HUES48 (cell line): Measurements from ENCODE around the gene CARD10.

Experiments used
- H3K27ac ChIP-seq: one replicate; pipeline ENCODE4 v1.7.0; 2013; ENCODE audit warnings: low read depth, low read length, inconsistent platforms
- H3K27me3 ChIP-seq: 2 replicates; pipeline ENCODE4 v1.6.1; 2013; ENCODE audit warnings: mild to moderate bottlenecking, low read length; ENCODE audit not compliant: control insufficient read depth, insufficient read depth
- H3K36me3 ChIP-seq: 2 replicates; pipeline ENCODE4 v1.6.1; 2013; ENCODE audit warnings: low read length; ENCODE audit not compliant: control insufficient read depth, insufficient read depth
- H3K4me1 ChIP-seq: 2 replicates; pipeline ENCODE4 v1.6.1; 2013; ENCODE audit warnings: mild to moderate bottlenecking, low read length; ENCODE audit not compliant: control insufficient read depth, insufficient read depth
- H3K4me3 ChIP-seq: 2 replicates; pipeline ENCODE4 v1.5.1; 2013; ENCODE audit warnings: mild to moderate bottlenecking, low read depth, low read length
- H3K9ac ChIP-seq: 2 replicates; pipeline ENCODE4 v1.6.1; 2013; ENCODE audit warnings: mild to moderate bottlenecking, low read depth, low read length, moderate library complexity
- H3K9me3 ChIP-seq: 2 replicates; pipeline ENCODE4 v1.6.1; 2013; ENCODE audit warnings: low read length; ENCODE audit not compliant: control insufficient read depth, insufficient read depth

Gene CARD10

DNA sequence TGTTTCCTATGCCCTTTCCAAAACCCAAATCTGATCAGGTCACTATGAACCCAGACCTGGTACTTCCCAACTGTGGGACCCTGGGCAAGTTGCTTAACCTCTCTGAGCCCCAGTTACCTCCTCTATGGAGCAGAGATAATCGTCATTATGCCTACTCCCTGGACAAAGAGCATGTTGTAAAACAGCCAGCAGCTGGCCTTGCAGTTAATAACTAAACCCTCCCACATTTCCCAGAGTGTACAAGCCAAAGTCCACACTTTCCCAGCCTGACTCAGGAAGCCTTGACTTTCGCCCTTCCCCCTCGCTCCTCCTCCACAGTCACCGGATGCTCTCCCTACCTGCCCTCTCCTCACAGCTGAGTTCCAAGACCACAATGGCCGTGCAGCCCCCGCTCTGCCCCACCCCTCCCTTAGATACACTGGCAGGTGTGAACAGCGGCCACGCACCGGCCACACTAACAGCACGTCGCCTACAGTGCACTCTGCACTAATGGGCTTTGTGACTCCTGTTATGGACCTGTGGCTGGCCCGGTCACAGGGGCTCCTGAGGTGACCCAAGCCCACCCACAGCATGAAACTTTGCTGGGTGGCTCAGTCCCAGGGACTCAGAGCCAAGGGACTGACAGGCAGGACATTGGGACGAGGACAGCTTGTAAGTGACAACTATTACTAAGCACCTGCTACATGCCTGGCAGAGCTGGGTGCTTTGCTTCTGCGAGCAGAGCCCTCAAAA, 17.4 kb downstream of the CARD10 start:
- Histone ChIP-seq H3K36me3 (no peaks in the 10 kb centered on the region), H3K9ac (no peak overlapping the region), H3K9me3 (no peaks in the 10 kb centered on the region), H3K4me1 (peaks cover 12% of the 10 kb centered on the region), H3K27me3 (no peaks in the 10 kb centered on the region), H3K4me3 (no peak overlapping the region), H3K27ac (peak overlapping the region; percentile 64)

DNA sequence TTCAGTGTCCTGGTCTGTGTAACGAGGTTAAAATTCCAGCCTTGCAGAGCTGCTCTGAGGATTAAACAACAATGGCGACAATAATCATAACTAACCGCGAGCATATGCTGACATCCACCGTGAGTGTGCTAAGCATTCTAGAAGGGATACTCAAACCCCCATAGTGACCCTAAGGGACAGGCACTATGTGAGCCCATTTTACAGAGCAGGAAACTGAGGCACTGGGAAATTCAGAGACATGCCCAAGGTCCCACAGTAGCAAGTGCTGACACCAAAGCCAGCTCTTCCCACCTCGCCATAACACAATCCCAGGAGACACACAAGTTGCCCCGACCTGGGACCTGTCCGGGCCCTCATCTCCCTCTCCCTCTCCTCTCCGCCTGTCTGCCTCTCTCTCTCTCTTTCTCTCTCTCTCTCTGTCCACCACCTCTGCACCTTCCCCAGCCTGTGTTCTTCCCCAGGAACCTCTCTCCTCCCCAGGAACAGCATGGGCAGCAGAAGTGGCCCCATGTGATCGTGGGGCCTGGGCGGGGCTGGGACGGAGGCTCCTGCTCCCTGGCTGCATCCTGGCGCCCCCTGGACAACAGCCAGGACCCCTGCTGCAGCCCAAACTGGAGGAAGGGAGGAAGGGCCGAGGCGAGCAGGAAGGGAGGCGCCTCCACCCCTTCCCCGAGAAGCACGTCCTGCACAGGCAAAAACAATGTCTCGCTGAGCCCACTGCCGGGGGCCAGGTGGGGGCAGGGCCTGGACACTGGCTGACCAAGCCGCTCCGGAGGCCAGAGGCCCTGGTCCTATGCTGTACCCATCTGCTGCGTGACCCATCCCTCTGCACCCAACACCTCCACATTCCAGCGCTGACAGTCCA, 18.2 kb downstream of the CARD10 start:
- peaks cover 12% of the 10 kb centered on the region for H3K4me1 ChIP-seq
- H3K27me3 ChIP-seq, result no peaks in the 10 kb centered on the region
- no peaks in the 10 kb centered on the region for H3K9me3 ChIP-seq
- no peak overlapping the region for H3K4me3 ChIP-seq
- peak overlapping the region; percentile 42 for H3K27ac ChIP-seq
- no peaks in the 10 kb centered on the region for H3K36me3 ChIP-seq
- no peak overlapping the region for H3K9ac ChIP-seq

DNA sequence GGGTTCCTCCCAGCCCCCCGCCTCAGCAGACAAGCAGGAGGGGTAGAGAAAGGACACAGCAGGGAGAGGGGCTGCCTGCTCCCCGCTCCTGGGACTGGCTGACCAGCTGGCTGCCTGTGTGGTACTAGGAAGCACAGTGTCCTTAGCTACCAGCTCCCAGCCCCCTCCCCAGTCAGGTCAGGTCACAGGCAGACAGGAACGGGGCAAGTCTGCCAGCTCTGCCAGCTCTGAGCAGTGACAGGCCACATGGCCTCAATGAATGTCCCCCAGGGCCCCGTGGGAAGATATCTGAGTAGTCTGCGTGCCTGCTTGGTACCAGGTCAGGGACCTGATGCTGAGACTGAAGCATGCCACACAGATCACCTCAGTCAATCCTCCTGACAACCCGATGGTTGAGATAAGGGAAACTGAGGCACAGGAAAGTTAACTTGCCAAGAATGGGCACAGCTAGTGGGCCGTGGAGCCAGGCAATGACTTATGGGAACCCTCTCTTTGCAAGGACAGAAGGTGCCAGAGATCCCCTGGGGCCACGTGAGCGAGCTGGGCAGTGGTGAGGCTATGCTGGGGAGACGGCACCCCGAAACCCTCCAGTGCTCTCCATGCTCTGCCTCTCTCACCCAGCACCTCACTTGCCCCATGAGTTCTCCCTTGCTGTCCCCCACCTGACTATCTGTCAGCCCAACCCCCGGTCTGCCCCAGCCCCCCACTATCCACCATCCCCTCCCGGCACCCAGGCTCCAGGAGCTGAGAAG, 19.2 kb downstream of the CARD10 start:
- no peak overlapping the region for H3K9ac ChIP-seq
- no peak overlapping the region for H3K27ac ChIP-seq

DNA sequence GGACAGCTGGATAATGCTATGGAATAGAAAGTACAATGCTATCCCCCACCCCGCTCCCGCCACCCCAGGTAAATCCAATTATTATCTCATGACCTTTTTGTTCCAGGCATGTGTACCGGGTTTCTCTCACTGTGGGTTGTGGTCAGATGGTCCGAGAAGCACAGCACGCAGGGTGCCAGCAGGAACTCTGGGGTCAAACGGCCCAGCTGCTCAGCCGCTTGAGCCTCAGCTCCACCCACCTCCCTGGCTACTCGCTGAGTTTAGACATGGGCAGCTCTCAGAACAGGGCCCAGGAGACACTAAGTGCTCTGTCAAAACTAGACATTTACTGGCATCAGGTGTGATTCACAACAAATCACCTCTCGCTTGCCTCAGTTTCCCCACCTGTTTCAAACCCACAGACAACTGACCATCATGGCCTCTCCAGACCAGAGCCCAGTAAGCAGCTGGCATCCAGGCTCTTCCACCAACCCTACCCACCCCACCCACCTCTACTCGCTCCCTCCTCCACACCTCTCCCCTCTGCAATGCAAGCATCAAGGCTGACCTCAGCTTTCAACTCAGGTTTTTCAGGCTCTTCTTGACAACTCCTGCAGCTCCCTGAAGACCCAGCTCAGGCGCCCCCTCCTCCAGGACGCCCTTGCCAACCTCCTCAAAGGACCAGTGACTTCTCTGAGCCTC, 20.0 kb downstream of the CARD10 start:
- Histone ChIP-seq H3K27me3 (no peaks in the 10 kb centered on the region), H3K4me3 (no peak overlapping the region), H3K36me3 (no peaks in the 10 kb centered on the region), H3K4me1 (peaks cover 12% of the 10 kb centered on the region), H3K9me3 (no peaks in the 10 kb centered on the region), H3K27ac (no peak overlapping the region), H3K9ac (no peak overlapping the region)

More for the DNA sequence above, 19.2 kb downstream of the CARD10 start:
- Histone ChIP-seq H3K9me3 (no peaks in the 10 kb centered on the region), H3K4me3 (no peak overlapping the region), H3K4me1 (peaks cover 12% of the 10 kb centered on the region), H3K27me3 (no peaks in the 10 kb centered on the region), H3K36me3 (no peaks in the 10 kb centered on the region)

DNA sequence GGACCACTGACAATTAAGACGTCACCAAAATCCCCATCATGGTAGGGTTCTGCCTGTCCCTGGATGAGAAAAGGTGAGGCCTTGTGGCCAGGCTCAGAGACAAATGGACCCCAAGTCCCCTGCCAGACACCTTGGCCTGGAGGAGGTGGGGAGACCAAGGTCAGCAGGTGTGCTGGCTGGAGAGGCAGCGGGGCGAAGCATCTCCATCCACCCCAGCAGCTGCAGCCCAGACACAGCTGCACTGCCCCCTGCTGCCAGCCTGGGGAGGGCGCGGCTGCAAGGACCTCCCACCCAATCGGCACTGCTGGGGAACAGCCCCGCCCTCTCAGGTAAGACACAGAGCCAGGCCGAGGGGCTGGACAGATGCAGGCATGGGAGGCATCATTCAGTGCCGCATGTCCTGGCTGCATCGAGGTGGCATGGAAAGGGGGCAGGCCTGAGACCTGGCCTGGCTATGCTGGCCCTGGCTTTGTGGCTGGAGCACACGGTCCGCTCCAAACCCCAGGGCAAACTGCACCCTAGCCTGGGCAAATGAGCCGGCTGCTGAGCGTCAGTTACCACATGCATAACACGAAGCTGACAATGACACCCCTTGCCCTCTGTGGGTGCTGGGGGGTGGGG, 20.8 kb downstream of the CARD10 start:
- Histone ChIP-seq H3K27ac (no peak overlapping the region), H3K27me3 (no peaks in the 10 kb centered on the region), H3K9ac (no peak overlapping the region), H3K9me3 (no peaks in the 10 kb centered on the region), H3K36me3 (no peaks in the 10 kb centered on the region), H3K4me1 (peaks cover 12% of the 10 kb centered on the region), H3K4me3 (no peak overlapping the region)

DNA sequence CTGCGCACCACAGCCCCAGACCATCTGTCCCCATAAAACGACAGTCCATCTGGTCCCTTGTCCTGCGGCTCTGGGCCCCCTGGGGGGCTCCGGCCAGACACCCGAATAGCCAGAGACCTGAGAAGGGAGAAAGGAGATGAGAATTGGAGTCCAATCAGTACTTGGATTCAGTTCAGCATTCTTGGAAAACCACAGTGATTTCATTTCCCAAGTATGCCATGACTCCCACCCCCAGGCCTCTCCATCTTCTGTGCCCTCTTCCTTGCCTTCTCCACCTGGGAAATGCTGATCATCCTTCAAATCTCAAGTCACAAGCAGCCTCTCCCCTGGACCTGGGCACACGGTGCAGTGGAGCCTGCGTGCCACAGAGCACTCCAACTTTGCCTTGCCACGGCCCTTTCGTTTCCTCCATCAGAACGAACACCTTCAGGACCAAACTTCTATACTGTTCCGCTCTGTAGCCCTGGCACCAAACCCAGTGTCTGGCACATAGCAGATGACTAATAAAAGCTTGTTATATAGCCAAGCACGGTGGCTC, 22.1 kb downstream of the CARD10 start:
- no peak overlapping the region for H3K4me3 ChIP-seq
- H3K9me3 ChIP-seq, result no peaks in the 10 kb centered on the region
- no peaks in the 10 kb centered on the region for H3K36me3 ChIP-seq
- no peaks in the 10 kb centered on the region for H3K27me3 ChIP-seq
- no peak overlapping the region for H3K27ac ChIP-seq
- no peak overlapping the region for H3K9ac ChIP-seq
- peaks cover 11% of the 10 kb centered on the region for H3K4me1 ChIP-seq

DNA sequence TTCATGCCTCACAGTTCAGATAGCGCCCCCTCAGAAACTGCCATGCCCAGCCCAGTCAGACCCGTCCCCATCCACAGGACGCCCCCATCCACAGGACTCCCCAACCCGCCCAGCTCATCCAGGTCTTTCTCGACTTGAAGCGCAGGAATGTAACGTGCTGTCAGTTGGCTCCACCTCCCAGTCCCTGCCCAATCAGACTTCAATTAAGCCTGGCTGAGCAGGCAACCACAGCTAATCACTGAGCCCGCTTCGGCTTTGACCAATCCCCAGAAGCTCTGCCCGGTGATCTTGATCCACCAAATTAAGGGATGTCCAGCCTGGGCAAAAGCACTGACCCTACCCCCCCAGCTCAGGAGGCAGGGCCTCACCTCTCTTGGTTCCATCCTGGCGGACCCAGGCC, 22.6 kb downstream of the CARD10 start:
- Histone ChIP-seq H3K27me3 (no peaks in the 10 kb centered on the region), H3K9me3 (no peaks in the 10 kb centered on the region), H3K9ac (no peak overlapping the region), H3K36me3 (no peaks in the 10 kb centered on the region), H3K4me1 (peaks cover 7% of the 10 kb centered on the region), H3K27ac (no peak overlapping the region), H3K4me3 (no peak overlapping the region)

DNA sequence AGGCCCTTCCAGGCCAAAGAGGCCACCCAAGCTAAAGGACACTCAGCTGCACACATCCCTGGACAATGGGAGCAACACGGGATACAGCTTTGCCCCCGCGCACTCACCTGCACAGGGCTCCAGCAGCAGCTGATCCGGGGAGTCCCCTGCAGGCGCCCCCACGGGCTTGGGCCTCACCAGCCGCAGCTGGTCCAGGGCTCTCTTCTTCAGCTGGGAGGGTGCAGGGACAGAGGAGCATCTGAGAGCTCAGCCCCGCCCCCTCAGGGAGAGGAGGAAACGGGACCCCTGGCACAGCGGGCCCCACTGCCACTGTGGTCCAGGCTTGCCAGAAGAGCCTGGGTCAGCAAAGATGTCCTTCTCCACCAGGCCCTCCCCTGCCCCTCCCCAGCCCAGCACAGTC, 25.2 kb downstream of the CARD10 start:
- H3K27ac ChIP-seq, result no peak overlapping the region
- no peaks in the 10 kb centered on the region for H3K27me3 ChIP-seq
- no peaks in the 10 kb centered on the region for H3K4me1 ChIP-seq
- H3K9me3 ChIP-seq, result no peaks in the 10 kb centered on the region
- no peak overlapping the region for H3K4me3 ChIP-seq
- H3K36me3 ChIP-seq, result no peaks in the 10 kb centered on the region; the same call in 1 of the 2 replicates
- H3K9ac ChIP-seq, result no peak overlapping the region

DNA sequence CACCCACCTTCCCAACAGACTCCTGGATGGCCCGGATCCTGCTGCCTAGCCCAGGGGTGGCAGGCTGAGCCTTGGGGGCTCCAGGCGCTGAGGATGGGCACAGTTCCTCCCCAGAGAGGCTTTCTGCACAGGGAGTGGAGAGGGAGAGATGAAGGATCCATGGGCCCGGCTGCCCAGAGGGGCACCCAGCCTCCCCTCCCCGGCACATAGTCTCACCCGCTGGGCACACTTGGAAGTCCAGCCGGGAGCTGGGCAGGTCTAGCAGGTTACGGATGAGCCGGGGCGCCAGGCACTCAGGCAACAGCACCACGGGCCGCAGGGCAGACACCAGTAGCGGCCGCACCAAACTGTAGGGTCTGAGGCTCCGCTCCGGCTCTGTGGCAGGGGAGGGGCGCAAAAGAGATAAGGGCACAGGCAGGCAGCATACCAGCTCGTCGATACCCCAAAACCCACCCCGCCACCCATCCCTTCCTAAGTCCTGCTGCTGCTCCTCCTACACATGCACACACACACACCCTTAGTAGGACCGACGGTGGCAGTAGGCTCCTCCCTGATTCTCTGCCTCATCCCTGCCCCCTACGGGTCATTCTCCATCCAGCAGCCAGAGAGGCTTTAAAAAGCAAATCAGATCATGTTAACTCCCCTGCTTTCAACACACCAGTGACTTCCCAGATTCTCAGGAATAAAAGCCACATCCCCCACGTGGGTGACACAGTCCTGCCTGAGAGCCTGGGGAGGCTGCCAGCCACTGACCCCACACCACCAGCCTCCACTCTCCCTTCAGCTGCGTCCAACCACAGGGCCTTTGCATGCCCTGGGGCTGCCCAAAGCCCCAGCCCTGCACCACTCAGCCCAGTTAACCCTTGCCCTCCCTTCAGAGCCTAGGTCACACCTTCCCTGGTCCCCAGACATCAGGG, 26.5 kb downstream of the CARD10 start:
- Histone ChIP-seq H3K9ac (no peak overlapping the region), H3K9me3 (no peaks in the 10 kb centered on the region), H3K36me3 (no peaks in the 10 kb centered on the region; the same call in 1 of the 2 replicates), H3K27me3 (no peaks in the 10 kb centered on the region), H3K4me1 (no peaks in the 10 kb centered on the region), H3K4me3 (no peak overlapping the region), H3K27ac (no peak overlapping the region)
